Mesenteric fat pad (tissue), 1 donor: ENCODE measurements around the gene SPR. TPM values are rescaled to one million over a fixed set of nuclear protein-coding genes. Genes with fewer than 3 reads are reported as not detected.
"Not testable (repeated sequence)": the region's sequence is repeated elsewhere in the genome, so short reads cannot be mapped to it uniquely, and the experiment has no call there.

Source experiments
- DNase-seq: peaks from one replicate; pipeline ENCODE4 v3.0.0-alpha.2; 2020; ENCODE audit warnings: low spot score
- total RNA-seq: library from RNA; stranded (reverse); fragmentation: NEBNext Ultra II Directional; extraction: Animal tissue kit (Norgen Biotek cat#: 25700); gene quantifications from one replicate; pipeline ENCODE4 v1.2.1, GENCODE V29; 2021
- donor health status: DM: yes; HTN: yes; CAD: no.

Gene SPR
- total RNA-seq, 1 donor from 2014 or later = 38.6 TPM

DNA sequence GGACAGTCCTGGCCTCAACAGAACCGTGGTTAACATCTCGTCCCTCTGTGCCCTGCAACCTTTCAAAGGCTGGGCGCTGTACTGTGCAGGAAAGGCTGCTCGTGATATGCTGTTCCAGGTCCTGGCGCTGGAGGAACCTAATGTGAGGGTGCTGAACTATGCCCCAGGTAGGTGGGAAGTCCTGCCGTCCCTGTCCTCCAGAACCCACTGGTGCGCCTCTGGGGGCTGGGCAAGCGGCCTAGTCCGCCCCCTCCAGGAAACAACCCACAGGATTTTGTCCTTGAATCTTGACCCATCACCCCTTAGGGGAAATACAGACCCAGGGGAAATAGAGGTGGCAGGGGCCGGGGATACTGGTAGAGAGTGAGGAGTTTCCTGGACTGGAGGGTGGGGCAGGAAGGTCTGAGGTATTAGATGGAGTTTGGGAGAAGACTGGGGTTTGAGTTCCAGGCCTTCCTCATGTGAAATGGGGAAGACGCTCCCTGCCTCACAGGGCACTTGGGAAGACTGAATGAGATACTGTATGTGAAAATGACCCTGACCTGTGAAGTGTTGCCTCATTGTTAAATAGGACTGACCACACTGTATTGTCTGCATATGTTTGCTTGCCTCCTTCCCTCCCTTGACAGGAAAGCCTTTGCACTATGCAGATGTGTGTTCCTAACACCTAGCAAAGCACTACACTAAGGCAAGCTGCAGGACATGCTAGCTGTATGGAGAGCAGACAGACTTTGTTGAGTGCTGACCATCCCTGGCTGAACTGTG lies 1.4 kb downstream of the SPR start:
- peak; percentile 80 for DNase-seq

DNA sequence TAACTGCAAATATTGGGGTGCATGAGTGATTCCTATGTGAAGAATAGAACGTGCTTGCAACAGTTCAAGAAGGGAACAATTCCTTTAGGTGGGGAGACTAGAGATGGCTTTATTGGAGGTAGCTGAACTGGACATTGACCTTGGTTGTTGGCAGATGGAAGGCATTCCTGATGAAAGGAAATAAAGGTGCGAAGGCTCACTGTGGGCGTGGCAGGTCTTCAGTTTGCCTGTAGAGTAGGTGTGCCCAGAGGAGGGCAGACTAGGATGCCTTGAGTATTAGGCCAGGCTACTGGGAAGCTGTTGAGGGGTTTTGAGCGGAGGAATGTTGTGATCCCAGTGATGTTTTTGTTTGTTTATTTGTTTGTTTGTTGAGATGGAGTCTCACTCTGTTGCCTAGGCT lies 2.8 kb downstream of the SPR start:
- no peak for DNase-seq

DNA sequence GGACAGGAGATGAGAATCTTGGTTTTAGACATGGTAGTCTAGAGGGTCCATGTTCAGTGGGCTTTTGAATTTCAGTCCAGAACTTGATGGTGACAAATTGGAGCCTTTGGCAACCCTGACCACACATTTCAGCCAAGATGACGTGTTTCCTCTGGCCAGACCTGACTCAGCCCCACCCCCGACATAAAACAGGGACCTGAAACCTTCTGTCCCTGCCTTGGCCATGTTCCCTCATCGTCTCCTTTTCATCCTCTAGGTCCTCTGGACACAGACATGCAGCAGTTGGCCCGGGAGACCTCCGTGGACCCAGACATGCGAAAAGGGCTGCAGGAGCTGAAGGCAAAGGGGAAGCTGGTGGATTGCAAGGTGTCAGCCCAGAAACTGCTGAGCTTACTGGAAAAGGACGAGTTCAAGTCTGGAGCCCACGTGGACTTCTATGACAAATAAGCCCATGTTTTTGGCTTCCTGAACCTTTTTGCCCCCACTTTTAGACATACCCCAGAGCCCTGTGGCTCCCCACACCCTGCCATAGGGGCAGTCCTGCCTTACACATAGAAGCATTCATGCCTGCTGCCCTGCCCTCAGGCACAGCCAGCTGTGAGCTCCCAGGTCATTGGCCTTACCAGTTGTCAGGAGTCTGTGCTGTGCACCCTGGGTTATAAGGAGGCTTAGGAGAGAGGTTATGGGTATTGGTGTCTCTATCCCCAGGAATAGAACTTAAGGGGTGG lies 4.0 kb downstream of the SPR start:
- DNase-seq = peak; percentile 72

DNA sequence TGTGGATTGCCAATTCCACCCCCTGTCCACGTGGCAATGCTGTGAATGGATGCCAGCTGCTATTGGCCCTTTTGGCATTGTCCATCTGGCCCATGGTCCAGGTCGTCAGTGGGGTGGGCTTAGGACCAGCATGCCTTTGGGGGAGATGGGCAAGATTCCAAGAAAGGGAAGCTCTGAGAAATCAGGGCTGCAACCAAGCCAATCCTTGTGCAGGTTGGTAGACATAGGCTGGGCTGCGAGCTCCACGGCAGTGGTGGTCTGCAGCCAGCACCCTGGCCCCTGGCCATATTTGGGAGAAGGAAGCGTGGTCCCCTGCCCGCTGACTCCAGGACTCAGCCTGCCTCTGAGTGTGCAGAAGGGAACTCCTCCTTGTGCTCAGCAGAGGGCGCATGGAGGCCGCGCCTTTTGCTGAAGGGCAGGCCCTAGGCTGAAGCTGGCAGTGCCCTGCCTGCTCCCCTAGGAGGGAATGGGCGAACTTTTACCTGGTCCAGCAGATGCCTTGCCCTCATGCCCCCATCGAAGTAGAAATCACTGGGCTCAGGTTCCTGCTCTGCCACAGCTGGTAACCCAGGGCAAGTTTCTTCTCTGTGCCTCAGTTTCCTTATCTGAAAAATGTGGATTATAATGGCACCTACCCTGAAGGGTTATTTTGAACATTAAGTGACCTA lies 5.4 kb downstream of the SPR start:
- DNase-seq = peak; percentile 89

DNA sequence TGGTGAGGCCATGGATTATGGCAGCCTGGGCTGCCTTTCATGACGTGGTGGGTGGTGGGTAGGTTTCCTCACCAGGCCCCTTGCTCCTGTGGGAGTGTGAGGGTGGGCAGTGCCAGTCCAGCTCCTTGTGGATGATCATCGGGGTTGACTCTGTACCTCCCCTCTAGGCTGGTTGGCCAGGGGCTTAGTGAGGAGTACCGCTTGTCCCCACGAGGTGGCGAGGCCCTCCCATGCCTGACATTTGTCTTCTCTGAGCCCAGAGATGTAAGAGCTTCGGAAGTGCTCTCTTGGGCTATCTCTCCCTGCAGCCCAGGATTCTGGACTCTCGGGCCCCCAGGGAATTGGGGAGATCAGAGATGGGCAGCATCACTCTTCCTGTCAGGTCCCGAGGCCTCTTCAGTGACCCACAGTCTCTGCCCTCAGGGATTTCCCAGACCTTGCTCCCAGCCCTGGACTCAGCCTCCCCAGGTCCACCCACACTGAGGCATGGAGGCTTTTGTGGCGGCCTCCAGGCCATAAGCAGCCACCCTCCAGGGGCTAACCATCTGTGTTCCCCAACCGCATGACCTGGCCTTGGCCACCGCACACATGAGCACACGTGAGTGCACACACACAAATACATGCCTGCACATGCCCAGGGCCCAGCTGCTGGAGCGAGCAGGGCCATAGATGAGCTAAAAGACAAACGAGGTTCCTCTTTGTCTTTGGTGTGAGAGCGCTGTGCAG lies 6.5 kb downstream of the SPR start:
- peak; percentile 79 for DNase-seq

DNA sequence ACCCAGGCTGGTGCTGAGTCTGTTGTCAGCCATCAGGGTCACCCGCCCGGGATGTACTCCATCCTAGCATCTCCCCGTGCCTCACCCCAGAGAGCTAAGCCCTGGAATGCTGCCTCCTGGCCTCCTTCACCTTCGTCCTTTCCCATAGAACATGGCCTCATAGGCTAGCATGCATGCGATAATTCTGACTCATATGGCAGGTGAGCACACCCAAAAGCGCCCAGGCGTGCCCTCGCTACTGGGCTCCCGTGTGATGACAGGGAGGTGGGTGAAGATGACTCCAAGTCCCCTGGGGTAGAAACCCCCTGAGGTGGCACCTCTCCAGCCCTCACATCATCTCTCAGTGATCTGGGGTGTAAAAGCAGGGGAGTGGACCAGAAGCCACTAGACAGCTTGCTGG lies 7.3 kb downstream of the SPR start:
- DNase-seq = no peak

DNA sequence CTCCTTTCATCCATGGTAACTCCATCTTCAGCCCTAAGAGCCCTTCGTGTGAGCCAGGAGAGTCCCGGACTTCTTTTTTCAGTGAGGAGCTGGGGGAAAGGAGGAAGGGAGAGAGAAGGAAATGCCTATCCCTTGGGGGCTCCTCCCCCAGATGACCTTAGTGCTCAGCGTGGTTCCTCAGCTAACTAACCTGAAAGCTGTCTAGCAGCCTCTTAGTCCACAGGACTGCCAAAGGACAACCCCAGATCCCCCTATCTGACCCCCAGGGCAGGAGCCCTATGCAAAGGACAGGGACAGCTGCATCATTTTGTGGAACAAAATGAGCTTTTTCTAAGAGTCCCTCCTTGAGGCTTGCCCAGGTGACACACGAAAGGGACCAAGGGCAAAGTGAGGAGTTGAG lies 7.9 kb downstream of the SPR start:
- DNase-seq = no peak

DNA sequence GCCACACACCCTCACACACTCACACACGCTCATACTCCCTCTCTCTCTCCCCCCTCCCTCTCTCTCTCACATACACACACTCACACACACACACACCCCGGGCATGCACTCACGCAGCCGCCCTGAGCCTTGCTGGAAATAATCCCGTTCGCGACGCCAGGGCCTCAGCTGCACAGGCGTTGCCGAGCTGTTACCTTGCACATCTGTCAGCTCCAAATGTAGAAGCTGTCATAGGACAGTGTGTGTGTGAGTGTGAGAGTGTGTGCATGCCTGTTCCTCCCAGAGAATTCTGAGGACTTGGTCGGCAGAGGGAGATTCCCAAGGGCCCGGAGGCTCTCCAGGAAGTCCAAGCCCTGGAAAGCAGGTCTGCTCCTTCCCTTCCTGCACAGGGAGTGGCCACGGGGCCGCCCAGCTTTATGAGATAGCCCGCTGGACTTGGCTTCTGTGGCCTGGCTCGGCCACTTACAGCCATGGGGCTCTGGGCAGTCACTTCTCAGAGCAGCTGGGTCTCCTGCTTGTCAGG lies 8.6 kb downstream of the SPR start:
- DNase-seq = peak; percentile 89

DNA sequence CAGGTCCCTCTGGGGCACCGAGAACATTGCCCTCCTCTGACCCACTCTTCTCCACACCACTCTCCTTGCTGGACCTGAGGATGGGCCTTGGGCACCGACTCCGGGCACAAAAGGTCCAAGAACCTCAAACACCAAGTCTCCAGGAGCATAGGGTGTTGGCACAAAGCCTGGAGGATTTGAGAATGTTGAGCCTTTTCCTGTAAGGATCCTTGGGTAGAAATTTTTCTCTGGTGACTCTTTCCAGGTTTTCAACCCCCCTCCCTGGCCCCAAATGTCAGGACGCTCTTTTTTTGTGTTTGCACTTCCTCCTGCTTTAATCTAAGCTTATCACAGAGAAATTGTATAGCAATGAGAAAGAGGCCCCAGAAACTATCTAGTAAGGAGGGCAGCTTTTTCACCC lies 9.2 kb downstream of the SPR start:
- no peak for DNase-seq

DNA sequence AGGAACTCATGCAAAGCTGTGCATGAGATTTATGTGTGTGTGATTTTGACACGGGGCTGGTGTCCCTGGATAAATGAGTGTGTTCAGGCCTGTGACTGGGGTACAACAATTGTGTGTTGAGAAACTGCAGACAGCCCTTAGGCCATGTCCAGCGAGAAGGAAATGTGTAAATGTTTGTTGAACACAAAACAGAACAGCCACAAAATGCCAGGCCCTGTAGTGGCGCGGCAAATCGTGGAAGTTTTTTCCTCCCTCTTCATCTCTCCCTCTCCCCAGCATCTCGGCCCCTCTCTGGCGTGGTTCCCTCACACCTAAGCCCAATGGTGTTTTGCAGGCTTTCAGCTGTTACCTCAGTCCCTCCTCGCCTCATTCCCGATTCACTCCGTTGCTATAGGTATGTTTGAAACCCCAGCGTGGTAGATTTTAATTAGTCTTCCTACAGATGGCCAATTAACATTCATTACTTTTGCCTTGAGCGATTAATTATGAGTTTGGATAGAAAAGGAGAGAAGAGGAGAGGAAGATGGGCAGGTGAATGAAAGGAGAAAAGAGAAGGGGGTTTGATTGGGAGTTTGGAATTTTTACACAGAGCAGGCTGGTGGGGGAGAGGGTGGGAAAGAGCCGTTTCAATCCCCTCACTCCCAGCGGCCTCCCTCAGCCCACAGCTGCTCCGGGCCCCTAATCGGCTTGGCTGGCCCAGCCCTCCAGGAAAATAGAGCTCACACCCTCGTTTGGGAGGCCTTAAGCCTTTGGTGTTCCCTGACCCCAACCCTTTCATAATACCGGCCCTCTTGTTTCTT lies 10.8 kb downstream of the SPR start:
- peak; percentile 67 for DNase-seq

DNA sequence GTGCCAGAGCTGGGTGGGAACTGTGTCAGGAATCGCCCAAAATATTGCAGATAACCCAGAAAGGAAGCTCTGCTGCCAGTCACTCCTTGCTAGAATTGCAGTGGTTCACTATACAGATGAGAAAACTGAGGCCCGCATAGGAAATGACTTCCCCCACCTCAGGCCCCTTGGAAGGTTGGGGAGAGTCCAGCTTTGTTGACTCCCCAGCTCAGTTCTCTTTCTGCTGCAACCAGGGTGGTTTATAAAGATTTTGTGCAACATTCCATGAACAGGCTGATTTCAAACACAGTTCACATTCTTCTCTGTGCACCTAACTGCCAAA lies 11.3 kb downstream of the SPR start:
- DNase-seq = no peak

DNA sequence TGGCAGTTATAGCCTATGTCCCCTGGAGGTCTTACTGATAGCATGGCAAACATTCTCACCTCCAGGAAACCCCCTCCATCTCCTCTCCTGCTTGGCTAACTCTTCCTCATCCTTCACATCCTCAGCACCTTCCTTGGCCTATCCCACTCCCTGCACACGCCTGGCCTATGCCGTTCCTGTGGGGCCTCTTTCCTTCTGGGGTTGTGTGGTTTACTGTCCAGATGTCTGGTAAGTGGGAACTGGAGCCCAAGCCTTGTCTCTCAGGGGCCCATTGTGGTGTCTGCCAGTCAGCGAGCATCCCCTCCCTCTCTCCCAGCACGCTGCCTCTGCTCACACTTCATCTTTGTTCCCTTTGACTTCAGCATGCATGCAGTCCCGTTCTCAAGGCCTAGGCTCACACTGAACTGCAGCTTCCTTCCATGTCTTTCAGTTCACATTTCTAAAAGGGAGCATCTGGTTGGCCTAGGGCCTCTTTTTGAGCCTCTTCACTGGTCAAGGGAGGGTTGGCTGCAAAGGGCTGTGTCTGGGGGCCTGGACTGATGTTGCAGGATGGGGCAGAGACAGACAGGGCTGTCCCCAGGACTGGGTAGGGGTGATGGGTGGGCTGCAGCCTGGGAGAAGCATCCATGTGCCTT lies 13.1 kb downstream of the SPR start:
- no peak for DNase-seq

DNA sequence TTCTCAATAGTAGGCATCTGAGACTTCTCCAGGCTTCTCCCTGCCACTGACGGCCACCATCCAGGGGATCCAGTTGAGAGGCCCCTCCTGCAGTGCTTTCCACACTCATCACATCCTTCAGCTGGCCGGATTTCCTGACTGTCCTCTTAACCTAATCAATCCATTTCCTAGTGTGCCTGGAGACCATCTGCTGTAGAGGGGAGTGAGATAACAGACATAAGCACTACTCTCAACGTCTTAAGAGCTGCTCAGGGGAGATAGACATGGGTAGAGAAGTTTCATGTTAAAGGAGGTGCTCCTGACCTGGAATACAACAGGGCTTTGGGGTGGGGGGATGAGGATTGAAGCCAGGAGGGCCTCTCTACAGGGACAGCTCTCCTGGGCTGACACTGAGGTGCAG lies 14.2 kb downstream of the SPR start:
- DNase-seq = no peak

DNA sequence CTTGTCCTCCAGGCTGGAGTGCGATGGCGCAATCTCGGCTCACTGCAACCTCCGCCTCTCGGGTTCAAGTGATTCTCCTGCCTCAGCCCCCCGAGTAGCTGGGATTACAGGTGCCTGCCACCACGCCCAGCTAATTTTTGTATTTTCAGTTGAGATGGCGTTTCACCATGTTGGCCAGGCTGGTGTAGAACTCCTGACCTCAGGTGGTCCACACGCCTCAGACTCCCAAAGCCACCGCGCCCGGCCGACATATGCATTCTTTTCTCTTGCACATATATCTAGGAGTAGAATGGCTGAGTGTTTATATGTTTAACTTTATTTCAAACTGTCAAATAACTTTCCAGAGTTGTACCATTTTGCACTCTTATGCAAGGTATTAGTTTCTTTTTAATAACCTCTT lies 20.2 kb downstream of the SPR start:
- not testable (repeated sequence) for DNase-seq

DNA sequence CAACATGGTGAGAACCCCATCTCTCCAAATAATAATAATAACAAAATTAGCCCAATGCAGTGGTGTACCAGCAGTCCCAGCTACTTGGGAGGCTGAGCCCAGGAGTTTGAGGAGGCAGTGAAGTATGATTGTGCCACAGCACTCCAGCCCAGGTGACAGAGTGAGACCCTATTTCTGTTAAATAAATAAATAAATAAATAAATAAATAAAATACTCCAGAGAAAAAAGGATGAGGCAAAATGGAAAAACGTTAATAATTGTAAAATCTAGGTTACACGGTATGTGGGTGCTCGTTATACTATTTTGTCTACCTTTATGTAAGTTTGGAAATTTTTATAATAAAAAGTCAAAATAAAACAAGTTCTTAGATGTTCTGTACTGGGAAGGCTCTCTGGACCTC lies 21.5 kb downstream of the SPR start:
- DNase-seq = no peak

DNA sequence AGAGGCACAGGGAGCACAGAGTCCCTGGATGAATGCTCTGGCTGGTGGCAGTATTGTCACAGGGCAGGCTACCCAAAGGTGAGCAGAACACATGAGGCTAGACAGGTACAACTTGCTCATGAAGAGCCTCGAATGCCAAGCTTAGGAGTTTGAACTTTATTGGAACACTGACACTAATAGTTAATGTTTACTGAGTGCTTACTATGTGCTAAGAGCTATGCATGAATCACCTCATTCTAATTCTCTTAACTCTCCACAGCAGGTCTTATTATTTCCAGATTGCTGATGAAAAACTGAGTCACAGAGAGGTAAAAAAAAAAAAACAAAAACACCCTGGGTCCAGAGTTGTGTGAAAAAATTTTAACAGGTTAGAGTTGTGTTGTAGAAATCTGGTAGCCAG lies 24.0 kb downstream of the SPR start:
- DNase-seq = no peak

DNA sequence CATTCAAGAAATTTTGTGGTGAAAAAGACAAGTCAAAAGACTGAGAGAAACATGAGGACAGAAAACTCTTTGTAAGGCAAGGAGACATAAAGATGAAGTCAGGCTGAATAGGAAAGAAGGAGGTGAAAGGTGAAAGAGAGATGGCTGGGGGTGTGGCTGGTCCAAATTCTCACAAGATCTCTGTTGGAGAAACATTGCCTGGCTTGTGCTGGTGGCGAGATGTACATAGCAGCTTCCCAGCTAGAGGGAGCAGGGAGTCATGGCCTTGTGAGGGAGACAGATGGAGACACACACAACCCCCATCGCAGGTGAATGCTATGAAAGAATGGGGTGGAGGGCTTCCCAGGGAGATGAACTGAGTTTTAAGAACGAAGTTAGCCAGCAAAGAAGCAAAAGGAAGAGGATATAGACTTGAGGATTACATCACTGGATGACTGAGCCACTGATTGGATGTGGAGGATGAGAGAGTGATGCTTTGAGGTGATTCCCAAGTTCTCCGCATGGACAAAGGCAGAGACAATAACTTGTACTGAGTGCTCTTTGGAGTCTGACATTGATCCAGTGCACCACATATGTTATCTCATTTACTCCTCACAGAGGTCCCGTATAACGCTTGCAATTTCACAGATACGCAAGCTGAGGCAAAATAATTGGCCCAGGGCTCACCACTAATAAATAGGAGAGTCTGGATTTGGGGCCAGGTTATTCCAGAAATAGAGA lies 26.4 kb downstream of the SPR start:
- DNase-seq = no peak

DNA sequence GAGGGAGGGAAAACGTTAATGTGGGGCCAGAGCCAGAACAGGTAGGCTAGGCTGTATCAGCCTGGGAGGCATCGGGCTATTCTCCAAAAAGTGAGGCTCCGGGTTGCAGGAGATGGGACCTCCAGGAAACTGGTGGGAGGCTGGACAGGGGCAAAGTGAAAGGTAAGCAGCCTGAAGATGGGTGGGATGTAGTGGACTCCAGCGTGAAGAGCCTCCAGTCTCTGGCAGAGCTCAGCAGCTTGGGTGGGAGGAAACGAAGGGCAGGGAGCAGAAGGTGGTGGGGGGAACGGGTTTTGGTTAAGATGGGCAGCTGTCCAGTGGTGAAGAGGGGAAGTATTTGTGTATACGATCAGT lies 27.0 kb downstream of the SPR start:
- no peak for DNase-seq

DNA sequence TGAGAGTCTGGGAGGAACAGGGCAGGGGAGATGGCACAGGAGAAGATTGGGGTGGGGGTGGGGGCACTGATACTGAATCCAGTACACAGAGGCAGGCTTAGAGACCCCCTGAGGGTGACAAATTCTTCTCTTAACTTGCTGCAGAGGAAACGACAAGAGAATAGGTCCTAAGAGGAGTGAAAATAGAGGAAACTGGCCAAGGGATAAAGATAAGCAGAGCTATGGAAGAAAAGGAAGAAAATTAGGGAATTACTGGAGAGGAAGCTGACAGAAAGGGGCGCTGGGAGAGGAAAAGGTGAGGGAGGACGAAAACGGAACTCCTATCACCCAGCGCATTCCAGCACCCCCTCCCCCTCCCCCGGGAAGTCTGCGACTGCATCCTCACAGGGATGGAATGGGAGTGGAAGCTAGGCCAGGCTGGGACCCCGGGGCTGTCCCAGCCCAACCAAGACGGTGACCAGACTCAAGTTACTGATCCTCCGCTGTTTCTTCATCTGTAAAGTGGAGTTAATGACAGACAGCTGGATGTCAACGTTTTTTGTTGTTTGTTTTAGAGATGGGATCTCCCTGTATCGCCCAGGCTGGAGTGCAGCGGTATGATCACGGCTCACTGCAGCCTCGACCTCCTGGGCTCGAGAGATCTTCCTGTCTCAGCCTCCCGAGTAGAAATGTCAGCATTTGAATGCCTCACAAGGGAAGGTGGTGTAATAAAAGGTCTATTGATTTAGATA lies 27.5 kb downstream of the SPR start:
- DNase-seq = no peak
